ENCODE results near the gene NCAN.

DNA sequence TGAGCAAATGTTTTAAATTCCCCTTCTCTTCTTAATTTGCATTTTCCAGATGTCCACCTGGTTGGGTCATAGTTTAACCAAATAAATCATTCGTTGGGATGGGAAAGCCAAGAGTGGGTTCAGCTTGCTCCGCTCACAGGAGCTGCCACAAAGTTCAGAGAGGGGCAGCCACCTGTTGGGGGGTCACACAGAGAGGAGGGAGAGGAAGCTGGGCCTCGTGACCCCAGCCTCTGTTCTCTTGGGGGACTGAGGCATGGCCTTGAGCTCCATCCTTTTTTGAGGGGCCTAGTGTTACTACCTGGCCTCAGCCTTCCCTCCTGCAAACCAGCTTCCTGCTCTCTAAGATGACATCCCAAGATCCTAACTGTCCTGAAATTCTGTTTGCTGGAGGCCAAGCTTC, 44.1 kb upstream of the NCAN start:
- TF ChIP-seq, protein P1, sequence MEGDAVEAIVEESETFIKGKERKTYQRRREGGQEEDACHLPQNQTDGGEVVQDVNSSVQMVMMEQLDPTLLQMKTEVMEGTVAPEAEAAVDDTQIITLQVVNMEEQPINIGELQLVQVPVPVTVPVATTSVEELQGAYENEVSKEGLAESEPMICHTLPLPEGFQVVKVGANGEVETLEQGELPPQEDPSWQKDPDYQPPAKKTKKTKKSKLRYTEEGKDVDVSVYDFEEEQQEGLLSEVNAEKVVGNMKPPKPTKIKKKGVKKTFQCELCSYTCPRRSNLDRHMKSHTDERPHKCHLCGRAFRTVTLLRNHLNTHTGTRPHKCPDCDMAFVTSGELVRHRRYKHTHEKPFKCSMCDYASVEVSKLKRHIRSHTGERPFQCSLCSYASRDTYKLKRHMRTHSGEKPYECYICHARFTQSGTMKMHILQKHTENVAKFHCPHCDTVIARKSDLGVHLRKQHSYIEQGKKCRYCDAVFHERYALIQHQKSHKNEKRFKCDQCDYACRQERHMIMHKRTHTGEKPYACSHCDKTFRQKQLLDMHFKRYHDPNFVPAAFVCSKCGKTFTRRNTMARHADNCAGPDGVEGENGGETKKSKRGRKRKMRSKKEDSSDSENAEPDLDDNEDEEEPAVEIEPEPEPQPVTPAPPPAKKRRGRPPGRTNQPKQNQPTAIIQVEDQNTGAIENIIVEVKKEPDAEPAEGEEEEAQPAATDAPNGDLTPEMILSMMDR (IDR thresholded peaks at IDR 0.05): no peak
- TF ChIP-seq TCF7L2 (IDR thresholded peaks at IDR 0.05; ENCODE audit: low read depth, low read length): no peak
